ENCODE results near the gene TEX51. TPM values are rescaled to one million over a fixed set of nuclear protein-coding genes. Genes with fewer than 3 reads are reported as not detected.

TEX51 gene
- polyA plus RNA-seq, 5 donors = not detected

DNA sequence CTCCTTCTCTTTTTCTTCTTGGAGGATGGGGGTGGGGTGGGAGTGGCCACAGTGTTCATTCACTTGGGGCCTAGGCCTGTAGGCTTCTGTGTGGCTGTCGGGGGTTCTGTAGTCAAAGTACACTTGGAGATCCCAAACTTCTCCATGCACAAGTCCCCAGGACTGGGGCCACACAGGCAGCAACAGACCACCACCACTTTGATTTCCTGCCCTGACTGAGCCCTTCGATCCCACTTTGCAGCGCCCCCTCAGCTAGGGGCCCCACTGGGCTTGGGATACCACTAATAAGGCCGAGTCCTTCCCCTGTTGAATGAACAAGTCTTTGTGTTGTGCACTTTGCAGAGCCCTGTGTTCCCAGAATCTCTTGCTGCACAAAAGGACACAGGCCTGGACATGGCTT lies 5.5 kb upstream of the TEX51 start:
- no peak for DNase-seq

- DNase-seq = no peak
Observed at GRCh38 chr2:126893606-126894005, 5.1 kb upstream of the TEX51 start.

- no peak for DNase-seq
Observed at GRCh38 chr2:126894082-126894481, 4.6 kb upstream of the TEX51 start.

DNA sequence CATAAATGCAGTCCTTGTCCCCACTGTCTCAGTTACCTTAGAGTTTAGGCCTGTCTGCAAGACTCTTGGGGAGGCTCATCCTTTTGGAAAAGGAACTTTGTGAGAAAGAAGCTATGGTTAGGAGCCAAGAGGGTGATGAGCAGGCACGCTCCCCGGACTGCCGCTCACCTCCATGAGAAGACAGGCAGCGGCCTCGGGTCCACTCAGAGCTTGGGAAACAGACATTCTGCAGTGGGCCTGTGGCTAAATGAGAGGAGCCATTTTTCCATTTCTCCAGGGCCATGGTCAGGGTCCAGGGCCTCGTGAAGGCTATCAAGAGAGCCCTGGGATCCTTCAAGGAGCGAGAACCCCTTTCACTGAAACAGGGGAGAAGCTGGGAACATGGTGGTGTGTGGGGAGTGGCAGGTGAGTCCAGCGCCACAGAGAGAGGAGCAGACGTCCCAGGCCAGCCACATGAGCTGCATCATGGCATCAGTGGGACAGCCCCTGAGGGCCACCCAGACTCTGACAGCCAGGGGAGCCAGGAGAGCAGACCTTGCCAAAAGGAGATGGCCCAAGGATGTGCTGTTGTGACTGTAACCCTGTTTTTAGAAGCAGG lies 4.0 kb upstream of the TEX51 start:
- DNase-seq = no peak

- DNase-seq = no peak
Observed at GRCh38 chr2:126895336-126895735, 3.4 kb upstream of the TEX51 start.

DNA sequence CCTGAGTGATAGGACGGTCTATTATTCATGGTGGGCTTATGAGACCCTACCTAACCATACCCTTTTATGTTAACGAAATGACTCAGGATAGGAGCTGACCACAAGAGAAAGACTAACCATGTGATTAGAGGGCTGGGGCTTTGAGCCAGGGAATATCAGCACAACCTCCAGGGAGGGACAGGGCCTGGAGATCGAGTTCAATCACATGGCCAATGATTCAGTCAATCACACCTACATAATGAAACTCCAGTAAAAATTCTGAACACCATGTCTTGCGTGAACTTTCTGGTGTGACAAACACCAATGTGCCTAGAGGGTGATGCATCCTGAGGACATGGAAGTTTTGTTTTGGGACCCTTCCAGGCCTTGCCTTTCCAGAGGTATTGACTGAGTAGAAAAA lies 2.2 kb upstream of the TEX51 start:
- DNase-seq = no peak

- no peak for DNase-seq
Observed at GRCh38 chr2:126899616-126900185, 1.0 kb downstream of the TEX51 start.

GRCh38 chr2:126900646-126901319 lies 2.1 kb downstream of the TEX51 start:
- DNase-seq = no peak

DNA sequence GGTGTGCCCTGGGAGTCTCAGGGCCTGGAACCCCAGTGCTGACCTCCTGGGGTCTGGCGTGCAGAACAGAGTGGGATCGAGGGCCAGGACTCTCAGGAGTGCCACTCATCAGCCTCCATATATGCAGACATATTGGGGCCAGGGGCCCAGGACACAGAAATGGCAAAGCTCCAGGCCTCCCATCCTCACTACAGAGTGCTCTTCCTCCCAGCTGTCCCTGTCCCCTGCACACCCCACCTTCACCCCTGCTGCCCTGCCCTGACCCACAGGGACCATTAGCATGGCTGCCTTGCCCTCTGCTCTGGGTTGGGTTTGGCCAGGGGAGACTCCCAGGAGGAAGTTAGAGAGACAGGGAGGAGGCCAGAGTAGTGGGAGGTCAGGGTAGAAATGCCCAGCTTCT lies 2.8 kb downstream of the TEX51 start:
- no peak for DNase-seq

- DNase-seq = no peak
Observed at GRCh38 chr2:126902152-126902835, 3.6 kb downstream of the TEX51 start.

- no peak for DNase-seq
Observed at GRCh38 chr2:126902859-126903258, 4.2 kb downstream of the TEX51 start.

DNA sequence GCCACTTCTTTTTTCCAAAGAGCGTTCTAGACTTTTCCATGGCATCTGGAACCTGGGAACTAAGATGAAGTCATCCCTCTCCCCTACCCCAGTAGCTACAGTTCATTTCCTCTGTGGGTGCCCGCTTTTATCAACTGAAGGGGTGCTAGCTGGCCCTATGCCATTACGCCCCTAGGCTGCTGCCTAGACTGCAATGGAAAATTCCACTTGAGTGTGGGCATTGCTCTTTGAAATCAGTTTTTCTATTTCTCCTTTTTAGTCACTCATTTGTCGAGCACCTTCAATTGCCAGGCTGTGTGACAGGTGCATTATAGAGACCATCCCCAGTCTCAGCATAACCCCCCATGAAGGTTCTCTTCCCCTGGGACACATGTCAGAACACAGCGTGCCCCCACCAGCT lies 7.3 kb downstream of the TEX51 start:
- no peak for DNase-seq

- no peak for DNase-seq
Observed at GRCh38 chr2:126906781-126907180, 8.1 kb downstream of the TEX51 start.

DNA sequence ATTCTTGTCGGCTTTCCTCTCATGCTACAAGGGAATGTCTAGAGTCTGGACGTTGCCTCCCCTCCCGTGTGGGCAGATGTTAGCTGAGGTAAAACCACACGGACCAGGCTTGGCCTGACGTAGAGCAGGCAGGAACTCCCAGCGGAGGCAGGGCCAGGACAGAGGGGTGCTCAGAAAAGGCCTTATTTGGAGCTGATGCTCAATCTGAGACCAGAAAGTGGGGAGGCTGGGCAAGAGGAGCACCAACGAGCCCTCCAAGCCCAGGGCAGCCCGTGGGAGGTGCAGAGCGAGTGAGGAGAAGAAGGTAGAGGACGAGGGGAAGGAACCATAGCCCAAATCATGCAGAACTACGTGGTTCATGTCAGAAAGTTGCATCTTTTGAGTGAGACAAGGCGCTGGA lies 9.0 kb downstream of the TEX51 start:
- DNase-seq = no peak

DNA sequence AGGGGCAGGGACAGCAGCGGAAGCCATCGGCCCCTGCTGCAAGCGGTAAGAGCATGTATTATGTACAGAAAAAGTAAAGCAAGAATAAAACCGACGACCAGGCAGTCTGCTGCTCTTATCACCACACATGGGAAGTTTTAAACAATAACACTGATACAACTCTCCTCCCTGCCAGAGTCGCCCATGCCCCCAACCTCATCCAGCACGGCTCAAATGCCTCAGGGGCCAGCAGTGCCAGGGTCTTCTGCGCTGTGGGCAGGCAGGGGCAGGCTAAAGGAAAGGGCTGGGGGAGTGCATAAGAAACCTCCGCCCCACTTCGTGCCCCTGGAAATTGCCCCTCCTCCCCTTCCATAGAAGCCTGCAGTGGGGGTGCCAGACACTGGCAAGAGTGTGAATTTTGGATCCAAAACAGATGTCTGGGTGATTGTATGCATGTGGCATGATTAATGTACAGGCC lies 10.1 kb downstream of the TEX51 start:
- no peak for DNase-seq

GRCh38 chr2:126909366-126909765 lies 10.7 kb downstream of the TEX51 start:
- no peak for DNase-seq

- DNase-seq = no peak
Observed at GRCh38 chr2:126909781-126910180, 11.1 kb downstream of the TEX51 start.

GRCh38 chr2:126910637-126911036 lies 11.9 kb downstream of the TEX51 start:
- DNase-seq = no peak

DNA sequence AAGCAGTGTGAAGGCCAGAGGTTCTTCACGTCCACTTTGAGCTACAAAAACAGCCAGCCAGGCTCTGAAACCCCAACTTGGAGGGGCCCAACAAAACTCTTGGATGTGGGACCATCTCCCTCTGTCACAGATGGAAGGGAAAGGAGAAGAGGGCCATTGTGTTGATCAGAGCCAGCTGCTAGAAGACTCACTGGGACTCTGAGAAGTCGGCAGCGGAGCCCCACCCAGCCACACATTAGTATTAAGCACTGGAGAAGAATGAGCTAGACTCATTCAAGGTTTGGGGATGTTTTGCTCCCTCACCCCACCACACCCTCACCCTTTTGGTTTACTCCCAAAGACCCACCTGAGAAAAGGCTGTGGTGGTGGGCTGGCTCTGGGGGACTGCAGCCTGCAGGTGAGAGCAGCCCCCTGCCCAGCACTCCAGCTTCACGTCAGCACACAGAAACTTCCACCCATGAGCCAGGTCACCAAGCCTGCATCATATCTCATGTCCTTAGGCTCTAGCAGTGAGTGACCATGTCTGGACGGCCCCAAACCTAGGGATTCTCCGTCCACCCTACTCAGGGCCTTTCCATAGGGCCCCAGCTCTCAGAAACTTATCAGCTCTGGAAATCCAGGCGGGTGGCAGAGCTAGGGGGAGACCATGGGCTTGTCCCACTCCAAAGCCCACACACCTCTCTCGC lies 12.6 kb downstream of the TEX51 start:
- no peak for DNase-seq

DNA sequence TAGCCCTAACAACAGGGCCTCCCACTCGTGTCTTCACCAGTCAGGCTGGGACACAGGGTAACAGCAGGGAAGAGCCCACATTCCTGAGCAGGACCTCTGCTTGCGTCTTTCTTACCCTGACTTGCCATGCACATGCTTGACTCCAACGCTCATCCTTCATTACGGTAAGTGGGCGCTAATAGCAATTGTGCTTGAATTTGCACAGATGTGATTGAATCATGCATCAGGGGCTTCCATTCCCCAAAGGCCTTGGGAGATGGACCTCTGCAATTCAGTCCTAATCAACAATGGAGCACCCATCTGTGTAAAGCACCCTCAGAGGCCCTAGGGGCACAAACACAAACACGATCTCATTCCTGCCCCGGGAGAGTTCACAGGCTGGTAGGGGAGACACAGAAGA lies 13.5 kb downstream of the TEX51 start:
- DNase-seq = no peak

DNA sequence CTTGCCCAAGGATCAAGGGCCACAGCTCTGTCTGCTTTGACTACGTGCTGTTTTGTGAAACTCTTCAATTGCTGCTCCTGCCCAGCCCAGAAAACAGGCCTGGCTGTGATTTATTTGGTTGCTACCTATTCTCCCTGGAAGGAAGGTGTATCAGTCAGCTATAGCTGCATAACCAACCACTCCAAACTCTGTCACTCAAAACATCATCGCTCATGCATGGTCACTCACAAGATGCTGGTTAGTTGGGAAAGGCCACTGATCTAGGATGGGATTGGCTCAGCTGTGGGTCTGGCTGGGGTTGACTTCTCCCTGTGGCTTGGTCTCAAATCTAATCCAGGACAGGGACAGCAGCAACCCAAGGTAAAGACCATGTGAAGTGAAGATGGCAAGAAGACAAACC lies 14.6 kb downstream of the TEX51 start:
- DNase-seq = no peak

DNA sequence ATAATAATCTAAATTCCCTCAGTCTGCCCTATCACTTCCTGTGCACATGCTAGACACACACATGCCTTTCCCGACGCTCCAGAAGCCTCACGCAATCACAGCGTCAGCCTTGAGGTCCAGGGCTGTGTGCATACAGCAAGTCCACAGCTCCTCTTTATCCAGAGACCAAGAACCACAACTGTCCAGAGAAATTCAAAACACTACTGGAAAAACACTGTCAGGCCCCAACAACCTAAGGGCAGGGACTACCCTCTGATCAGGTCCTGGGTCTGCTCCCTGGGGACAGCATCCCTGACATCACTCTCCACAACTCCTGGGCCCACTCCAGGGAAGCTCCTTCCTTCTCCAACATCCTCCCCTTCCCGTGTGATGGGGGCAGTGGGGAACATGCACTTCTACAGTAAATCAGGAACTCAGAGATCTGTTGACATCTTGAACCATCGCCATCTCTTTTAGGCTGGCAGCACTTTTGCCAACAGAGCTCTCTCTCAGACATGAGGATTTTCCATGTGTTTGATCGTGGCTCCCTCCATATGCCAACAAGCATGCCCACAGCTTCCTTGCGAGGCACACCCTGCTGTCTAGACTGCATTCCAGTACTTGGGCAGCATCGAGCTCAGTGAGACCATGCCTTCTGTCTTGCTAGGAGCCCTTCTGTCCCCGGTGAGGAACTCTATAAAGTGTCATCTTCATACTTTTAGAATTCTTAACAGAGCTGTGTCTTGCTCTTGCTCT lies 15.4 kb downstream of the TEX51 start:
- DNase-seq = no peak
